Gastroesophageal sphincter (tissue), 3 donors: ENCODE data around the gene TRIML1.

Experiments used
- CTCF ChIP-seq, 4 experiments: fragments of 200-600 bp in 2 of 4; fragments of 450-650 bp in 2 of 4; sonication (generic) in 1 of 4; IDR thresholded peaks; one replicate each; pipeline ENCODE4 v1.5.1; 2017 to 2019; ENCODE audit warnings: antibody characterized with exemption in 4 of 4, mild to moderate bottlenecking in 2 of 4, moderate library complexity in 2 of 4
- POLR2A ChIP-seq, 2 donors: fragments of 450-650 bp; IDR thresholded peaks; one replicate each; pipeline ENCODE4 v1.6.1; 2017; ENCODE audit warnings: antibody characterized with exemption in 2 of 2, mild to moderate bottlenecking in 2 of 2, moderate library complexity in 1 of 2

GRCh38 chr4:188107931-188108843 lies 31.1 kb upstream of the TRIML1 start:
- no peak for TF ChIP-seq POLR2A (IDR thresholded peaks at IDR 0.05)
- no peak for TF ChIP-seq CTCF (IDR thresholded peaks at IDR 0.05)
